ENCODE results near the gene ZNF382. TPM values are rescaled to one million over a fixed set of nuclear protein-coding genes. Genes with fewer than 3 reads are reported as not detected.

Gene ZNF382
- total RNA-seq, 2 donors from 2014 or later = 0.49 to 1.5 TPM

DNA sequence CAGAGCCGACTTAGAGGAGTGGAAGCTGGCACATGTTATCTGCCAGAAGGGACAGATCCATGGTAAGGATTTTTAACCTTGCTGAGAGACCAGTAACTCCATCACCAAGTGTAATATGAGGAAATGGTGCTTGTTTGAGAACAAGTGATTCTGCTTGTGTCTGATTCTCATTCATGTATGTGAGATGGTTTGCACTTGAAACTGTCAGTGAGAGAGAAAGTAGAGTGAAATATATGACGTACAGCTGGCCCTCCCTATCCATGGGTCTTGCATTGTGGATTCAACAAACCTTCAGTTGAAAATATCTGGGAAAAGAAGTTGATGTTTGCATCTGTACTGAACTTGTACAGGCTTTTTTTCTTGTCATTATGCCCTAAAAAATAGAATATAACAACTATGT lies 63.5 kb downstream of the ZNF382 start:
- ATAC-seq (no peak), DNase-seq (no peak)
- intact Hi-C loops (cut with DNase I, micrococcal nuclease) = no loop called here

DNA sequence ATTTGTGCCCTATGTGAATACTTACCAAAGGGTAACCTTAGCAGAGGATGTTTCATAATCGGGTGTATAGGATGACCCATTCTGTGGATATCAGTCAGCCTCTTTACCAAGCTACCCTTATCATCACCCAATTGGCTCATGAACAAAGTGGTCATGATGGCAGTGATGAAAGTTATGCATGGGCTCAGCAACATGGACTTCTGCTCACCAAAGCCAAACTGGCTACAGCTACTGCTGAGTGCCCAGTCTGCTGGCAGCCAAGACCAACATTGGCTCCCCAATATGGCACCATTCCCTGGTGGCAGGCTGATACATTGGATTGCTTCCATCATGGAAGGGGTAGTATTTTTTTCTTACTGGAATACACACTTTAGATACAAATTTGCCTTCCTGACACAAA lies 67.3 kb downstream of the ZNF382 start:
- intact Hi-C loops (cut with DNase I, micrococcal nuclease) = no loop called here
- no peak for DNase-seq
- no peak for ATAC-seq

DNA sequence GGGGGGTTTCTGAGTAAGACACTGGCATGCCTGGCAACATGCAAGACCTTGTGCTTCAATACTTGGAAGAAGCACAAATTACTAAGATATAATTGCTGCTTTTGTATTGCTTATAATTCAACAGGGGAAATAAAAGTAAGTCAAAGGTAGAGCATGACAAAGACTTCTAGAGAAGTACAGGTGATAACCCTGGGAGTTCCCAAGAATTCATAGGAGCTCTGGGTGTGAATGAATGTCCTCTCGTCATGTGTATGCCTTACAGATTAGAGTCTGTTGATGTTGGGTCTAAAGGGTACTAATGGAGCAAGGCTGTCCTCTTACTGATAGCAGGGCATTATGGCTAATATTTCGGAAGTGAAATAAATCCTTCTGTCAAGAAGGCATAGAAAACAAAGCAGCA lies 69.1 kb downstream of the ZNF382 start:
- intact Hi-C loops (cut with DNase I, micrococcal nuclease) = no loop called here
- no peak for DNase-seq

DNA sequence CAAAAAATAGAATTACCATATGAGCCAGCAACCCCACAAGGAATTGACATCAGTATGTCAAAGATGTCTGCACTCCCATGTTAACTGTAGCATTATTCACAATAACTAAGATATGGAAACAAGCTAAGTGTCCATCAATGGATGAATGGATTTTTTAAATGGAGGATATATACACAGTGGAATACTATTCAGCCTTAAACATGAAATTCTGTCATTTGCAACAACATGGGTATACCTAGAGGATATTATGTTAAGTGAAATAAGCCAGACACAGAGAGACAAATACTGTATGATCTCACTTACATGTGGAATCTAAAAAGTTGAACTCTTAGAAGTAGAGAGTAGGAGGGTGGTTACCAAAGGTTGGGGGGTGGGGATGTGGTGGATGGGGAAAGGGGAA lies 74.3 kb downstream of the ZNF382 start:
- intact Hi-C loops (cut with DNase I, micrococcal nuclease) = no loop called here
- DNase-seq (no peak), ATAC-seq (no peak)

More for the DNA sequence above, 69.1 kb downstream of the ZNF382 start:
- ATAC-seq = no peak

Other genes starting within 250 kb of the ZNF382 start
- gene ZFP14, start 226.1 kb upstream of the ZNF382 start, total RNA-seq = 1 to 10 TPM; 3.7 to 4.0 TPM
- gene ZFP82, start 186.7 kb upstream of the ZNF382 start, total RNA-seq = 1 to 10 TPM; 1.5 to 1.6 TPM
- gene ZNF566, start 115.8 kb upstream of the ZNF382 start, total RNA-seq = 1 to 10 TPM; 5.7 to 6.8 TPM
- gene ZNF260, start 77.0 kb upstream of the ZNF382 start, total RNA-seq = 1 to 10 TPM; 6.6 to 7.2 TPM
- gene ZNF529, start 32.0 kb upstream of the ZNF382 start, total RNA-seq = 1 to 10 TPM; 4.8 to 4.9 TPM
- gene ZNF461, start 61.5 kb downstream of the ZNF382 start, total RNA-seq = 1 to 10 TPM; 3.5 to 4.2 TPM
- gene ZNF567, start 82.3 kb downstream of the ZNF382 start, total RNA-seq = 1 to 10 TPM; 3.8 to 4.7 TPM
- gene ZNF850, start 167.5 kb downstream of the ZNF382 start, total RNA-seq = 1 to 10 TPM; 1.2 to 1.3 TPM
- 1 to 10 TPM; 3.3 to 5.2 TPM for gene ZNF790, start 233.1 kb downstream of the ZNF382 start, total RNA-seq
- 1 to 10 TPM; 2.8 to 3.6 TPM for gene ZNF345, start 245.6 kb downstream of the ZNF382 start, total RNA-seq